Coronary artery (tissue), 2 donors: ENCODE results near the gene KIAA1755.

Source experiments
- DNase-seq: peaks from one replicate; pipeline ENCODE4 v3.0.0-alpha.2; 2017; ENCODE audit warnings: low spot score
- H3K27ac ChIP-seq, 2 donors: fragments of 200-600 bp; sonication (generic); one replicate each; pipeline ENCODE4 v1.5.1; 2016 to 2019
- H3K4me3 ChIP-seq: fragments of 200-600 bp; sonication (generic); 2 replicates; pipeline ENCODE4 v1.5.1; 2016; ENCODE audit warnings: mild to moderate bottlenecking, moderate library complexity
- CTCF ChIP-seq: fragments of 200-600 bp; sonication (generic); IDR thresholded peaks from one replicate; pipeline ENCODE4 v1.5.1; 2019; ENCODE audit warnings: antibody characterized with exemption

The KIAA1755 gene, protein sequence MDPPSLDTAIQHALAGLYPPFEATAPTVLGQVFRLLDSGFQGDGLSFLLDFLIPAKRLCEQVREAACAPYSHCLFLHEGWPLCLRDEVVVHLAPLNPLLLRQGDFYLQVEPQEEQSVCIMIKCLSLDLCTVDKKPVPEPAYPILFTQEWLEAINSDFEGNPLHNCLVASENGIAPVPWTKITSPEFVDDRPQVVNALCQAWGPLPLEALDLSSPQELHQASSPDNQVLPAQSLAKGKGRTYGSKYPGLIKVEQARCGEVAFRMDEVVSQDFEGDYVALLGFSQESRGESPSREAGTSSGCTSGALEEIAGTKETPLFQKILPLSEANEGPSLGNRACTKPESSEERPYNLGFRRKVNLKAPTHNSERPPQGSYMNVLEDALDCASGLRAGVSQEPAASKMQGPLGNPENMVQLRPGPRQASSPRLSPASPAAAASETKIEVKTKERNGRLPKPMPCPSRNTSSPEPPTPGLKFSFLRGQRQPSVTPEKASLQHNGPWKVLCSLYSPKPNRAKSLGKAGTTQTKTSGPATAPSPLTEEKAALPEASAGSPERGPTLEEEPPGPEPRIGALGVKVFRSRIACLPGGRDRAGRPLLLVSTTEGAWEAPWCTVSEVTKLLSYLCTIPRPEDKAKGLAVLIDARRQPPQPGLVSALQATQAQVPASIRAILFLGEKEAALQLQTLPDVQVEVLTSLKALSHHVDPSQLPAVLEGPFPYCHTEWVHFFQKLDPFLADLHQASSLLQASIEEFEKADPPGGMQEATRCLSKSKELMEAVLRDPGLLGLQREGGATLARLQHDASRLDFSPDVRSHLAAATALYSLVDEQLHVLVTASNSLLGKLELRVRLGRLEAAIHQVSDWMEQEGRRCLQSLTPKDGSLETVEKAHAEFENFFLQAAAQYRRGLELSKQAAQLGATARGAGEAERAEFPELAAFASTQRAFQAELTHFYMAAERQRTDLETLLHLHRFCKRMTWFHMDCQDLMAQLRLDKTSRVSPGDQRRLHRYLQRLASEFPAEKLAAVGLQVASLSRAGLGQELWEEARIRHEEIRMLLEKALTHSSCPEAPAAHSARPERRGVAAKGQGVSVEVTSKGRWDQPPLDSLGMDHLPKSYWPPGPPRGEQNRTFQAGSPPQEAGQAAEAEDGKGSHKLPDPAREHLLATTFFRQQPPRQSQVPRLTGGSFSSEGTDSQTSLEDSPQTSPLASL

GRCh38 chr20:38260378-38261053 is at the start of gene KIAA1755:
Gene KIAA1755, minus strand, starts transcription at chr20:38260735. Its CDS starts 235 bp downstream, at chr20:38260500.
- TF ChIP-seq CTCF = no peak
- Histone ChIP-seq H3K4me3 (peak within 1 kb of the TSS; percentile 78), H3K27ac (peak within 1 kb of the TSS; percentile 81 to 94)
- no peak for DNase-seq

GRCh38 chr20:38308447-38308846 is 47.9 kb upstream of the KIAA1755 start:
- no peak overlapping the region for H3K4me3 ChIP-seq
- no peak for TF ChIP-seq CTCF
- H3K27ac ChIP-seq = no peak overlapping the region
- no peak for DNase-seq

GRCh38 chr20:38308047-38308438 is 47.5 kb upstream of the KIAA1755 start:
- TF ChIP-seq CTCF = no peak
- no peak overlapping the region for H3K4me3 ChIP-seq
- DNase-seq = no peak
- no peak overlapping the region for H3K27ac ChIP-seq

DNA sequence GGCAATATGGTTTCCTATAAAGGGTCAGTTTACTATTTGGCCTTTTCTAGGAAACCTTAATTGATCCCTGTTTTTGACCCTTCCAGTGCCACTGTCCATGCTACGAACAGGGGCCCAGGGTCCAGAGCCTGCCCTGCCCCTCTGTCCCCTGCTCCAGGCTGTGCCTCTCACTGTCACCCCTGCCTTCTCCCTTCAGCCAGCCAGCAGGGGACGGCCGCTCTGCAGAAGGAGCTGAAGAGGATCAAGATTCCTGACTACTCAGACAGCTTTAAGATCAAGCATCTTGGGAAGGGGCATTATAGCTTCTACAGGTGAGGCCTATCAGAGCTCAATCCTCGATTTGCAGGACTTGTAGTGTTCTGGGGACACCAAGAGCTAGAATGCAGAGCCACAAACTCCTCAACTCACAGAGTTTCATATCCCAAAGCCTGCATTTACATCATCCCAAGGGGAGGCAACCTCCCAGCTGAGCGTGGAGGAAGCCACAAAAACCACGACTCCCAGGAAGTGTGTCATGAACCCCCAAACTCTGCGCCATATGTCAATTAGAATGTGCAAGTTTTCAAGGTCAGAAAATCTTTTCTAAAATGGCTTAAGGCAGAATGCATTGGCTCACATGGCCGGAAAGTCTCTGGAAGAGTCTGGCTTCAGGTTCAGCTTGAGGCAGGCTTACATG is 47.0 kb upstream of the KIAA1755 start:
- no peak overlapping the region for H3K4me3 ChIP-seq
- no peak for DNase-seq
- no peak overlapping the region for H3K27ac ChIP-seq
- no peak for TF ChIP-seq CTCF

DNA sequence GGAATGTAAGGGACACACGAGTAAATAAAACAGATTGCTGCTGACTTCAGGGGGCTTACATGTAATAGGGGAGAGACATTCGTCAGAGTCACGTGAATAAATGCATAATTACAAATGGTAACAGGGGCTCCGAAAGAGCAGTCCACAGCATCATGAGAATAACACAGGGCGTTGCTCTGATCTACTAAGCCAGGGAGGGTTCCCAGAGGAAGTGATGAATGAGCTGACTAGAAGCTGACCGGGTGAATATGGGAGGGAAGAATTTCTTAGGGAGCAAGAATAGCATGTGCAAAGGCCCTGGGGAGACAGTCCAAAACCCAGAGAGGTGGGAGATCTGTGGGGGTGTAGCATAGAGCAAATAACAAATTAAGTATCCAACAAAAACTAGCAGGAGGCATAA is 45.8 kb upstream of the KIAA1755 start:
- H3K4me3 ChIP-seq = no peak overlapping the region
- no peak for TF ChIP-seq CTCF
- no peak overlapping the region for H3K27ac ChIP-seq
- DNase-seq = no peak

DNA sequence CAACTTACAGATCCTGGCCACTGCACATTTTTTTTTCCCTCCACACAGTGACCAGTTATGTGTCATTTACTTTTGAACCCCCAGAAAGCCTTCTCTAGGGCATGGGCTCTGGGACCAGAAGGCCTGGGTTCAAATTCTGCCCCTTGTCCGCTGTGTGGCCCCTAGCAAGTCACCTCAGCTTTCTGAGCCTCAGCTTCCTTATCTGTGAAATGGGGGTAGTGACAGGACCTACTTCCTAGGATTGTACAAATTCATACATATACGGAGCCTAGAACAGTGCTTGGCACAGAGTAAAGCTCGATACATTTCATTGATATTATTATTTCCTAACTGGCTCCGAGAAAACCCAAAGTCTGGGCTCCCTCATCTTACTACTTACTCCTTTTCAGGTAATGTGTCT is 45.0 kb upstream of the KIAA1755 start:
- Histone ChIP-seq H3K4me3 (no peak overlapping the region), H3K27ac (no peak overlapping the region)
- no peak for TF ChIP-seq CTCF
- no peak for DNase-seq
